Activated CD4-positive, alpha-beta T cell treated with anti-CD3 and anti-CD28 coated beads, Interleukin-2, Interleukin-4, amounts not matched to agents 100 ng/mL and 50 ng/mL, durations not matched to agents 16 hours and 8 hours (primary cell): ENCODE data around the gene FHIT.

Experiments used
- DNase-seq: peaks from one replicate; pipeline ENCODE4 v3.0.0-alpha.2; 2020; ENCODE audit warnings: low spot score

FHIT gene

DNA sequence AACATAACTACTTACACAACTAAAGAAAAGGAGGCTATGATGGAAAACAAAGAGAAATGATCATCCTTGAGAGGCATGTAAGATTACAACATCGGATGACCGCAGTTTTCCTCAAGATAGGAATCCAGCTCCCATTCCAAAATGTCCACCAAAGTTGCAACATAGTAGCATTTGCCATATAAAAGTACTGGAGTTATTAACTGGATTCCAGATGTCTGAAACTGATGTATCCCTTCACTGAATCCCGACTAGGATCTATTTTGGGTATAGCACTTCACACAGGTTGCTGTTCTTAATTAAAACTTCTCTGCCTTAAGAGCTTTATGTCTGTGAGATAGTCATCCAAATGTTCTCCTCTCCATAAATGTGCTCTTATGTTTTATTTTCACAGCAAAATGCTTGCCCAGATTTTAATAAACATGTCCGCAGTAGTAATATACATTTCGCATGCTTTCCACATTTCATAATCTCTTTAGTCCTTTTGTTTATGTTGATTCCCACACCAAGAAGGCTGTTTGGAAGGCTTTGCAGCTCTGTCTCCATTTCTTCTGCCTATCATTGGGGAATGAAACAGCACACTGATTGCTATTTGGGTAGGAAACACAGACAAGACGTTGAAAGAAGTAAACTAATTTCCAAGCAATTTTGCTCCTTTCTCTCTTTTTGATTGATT lies 1484.9 kb downstream of the FHIT start:
- no peak for DNase-seq

DNA sequence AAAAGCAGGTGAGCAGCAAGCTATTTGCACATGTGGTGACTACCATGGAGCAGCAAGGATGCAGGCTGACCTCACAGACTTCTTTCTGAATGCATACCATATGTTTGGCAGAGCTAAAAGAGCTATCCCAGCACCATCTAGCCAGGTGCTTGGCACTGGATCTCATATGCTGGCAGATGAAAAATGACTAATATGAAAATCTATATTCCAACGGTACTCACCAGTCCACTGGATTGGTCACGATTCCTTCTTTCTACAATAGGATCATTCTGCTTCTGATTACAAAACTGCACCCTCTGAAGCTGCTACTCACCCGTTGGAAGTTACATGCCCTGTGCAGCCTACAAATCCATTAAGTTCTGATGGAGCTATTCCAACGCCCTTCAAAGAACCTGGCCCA lies 1487.1 kb downstream of the FHIT start:
- DNase-seq = no peak

DNA sequence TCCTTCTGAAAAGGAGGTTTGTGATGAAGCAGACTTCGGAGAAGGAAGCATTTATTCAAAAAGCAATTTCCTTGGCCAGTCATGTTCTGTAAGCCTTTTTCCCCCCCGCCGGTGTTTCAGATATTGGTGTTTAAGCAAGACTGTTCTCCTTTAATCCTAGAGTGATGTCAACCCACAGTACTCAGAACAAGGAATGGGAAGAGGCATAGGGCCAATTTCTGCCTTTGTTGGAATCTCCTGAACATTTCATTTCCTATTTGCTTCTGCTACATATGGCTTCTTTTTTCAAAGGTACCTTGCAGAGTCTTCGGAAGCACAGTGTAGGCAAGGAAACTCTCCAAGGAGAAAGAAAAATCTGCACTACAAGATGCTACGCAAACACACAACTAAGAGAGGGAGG lies 1488.3 kb downstream of the FHIT start:
- no peak for DNase-seq

DNA sequence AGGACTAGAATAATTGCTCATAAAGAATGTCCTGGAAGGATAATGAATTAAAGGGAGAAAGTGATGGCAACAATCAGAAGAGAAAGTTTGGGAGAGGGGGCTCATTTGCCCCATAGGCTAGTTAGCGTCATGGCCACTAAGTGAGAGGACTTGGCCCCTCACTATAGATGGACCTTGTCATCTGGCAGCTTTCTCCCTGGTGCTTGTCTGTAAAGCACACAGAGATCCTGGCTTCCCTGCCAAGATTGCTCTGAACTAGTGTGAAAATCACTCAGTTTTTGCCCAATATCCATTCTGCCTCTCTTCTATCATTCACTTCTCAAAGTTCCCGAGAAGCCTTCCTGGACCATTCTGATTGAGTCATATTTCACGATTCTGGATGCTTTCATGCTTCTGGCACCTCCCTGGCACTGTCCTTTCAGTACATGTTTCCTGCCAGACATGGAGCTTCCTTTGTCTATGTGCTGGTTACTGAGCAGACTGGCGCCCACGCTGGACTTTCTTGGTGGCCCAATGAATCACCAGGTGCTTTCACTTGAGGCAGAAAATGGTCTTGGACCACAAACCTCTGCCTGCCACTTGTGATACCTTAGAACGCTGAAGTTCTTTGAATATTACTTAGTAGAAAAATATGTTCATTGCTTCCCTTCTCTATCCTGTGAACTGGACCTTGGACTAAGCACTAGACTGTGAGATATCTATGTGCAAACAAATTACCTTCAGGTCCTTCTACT lies 1491.8 kb downstream of the FHIT start:
- no peak for DNase-seq

DNA sequence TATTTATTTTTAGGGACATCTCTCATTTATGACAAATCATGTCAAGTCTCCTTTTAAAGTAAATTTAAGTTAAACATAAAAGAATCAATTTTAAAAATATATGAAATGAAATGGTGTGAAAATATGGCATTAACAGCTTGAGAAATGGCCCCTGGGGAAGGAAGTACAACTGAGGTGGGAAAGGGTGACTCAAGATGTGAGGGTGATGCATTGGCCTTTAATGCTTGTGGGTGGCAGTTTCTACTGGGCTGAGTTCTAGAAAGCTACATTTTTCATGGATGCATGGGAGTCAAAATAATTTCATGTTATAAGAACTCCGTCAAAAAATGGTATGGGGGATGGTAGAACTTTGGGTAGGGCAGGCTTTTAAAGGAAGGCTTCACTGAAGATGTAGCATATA lies 1492.6 kb downstream of the FHIT start:
- DNase-seq = no peak

DNA sequence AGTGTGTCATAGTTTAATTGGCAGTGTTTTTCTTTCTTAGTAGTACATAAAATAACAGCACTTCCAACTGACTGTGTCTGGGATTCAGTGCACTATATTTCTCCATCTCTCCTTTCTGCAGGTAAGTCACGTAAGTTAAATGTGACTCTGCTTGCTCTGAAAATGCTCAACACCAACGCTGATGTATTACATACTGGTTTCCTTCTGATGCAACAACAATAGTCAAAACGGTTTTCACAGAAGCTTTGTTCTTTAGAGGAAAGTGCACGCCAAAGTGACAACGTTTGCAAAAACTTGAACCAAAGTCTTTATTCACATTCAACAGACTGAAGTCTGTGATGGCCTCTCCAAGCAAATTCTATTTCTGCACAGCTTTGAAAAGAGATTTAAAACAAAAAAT lies 1494.3 kb downstream of the FHIT start:
- DNase-seq = no peak

DNA sequence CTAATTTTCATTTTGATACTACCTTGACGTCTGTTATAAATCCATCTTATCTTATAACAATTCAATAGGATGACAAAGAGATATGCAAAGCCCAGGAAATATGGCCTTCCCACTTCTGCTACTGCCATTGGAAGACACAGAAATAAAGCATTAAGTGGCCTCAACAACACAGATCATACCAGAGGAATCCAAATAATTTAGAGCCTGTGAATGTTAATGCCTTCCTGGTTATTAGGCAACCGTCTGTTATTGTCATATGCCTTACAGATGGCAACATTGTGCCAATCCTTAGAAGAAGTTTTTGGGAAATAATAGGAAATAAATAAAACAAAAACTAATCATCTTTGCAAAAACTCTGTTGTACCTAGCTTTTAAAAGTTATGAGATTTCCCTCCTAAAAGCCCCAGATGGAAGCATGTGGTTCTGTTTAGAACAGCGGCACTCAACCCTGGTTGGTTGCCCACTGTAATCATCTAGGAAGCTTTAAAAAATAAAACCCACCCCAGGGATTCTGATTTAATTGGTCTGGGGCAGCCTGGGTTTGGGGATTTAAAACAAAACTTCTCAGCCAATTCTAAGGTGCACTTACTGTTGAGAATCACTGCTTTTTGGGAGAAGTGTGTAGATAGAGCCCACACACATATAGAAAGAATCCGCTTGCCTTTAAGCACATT lies 1496.7 kb downstream of the FHIT start:
- no peak for DNase-seq

DNA sequence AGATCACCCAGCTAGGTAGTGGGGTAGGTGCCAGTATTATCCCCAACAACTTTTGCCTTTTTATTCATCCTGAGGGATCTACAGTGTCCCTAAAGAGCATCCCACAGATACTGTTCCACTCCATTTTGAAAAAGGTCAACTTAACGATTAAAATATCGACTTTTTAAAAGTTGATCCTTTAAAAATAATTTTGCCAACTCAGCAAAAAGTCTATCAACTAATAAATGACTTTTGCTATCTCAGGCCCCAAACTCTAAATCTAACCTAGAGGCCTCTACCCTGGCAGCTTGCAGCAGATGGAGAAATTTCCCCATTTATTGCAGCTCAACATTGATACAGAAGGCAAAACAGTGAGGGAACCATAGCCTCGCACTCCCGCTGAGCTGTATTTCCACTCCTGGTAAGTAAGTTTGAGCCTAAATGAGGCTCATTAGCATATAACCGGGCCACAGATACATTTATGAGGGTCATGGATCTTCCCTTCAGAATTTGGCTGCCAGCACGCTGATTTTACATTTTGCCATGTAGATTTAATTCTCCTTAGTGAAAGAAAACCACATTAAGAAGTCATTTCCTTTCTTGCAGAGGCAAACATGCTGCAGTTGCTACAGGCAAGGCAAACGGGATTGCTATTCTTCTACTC lies 1497.3 kb downstream of the FHIT start:
- no peak for DNase-seq

DNA sequence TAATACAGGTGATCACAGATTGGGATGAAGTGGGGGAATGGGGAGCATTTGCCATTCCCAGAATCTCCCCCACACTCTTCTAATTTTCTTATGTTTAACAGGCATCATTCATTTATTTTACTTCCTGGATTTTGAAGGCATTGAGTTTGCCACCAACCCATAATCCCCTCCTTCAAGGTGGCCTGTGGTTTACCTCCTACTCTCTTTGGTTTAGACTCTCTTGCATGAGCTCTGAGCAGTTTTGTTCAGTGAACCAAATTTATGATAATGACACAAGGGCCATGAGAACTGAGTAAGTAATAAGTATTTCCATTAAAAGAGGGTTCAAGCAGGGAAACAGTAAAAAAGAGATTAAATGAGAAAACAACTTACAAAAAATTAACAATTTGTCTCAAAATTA lies 1498.3 kb downstream of the FHIT start:
- DNase-seq = no peak

DNA sequence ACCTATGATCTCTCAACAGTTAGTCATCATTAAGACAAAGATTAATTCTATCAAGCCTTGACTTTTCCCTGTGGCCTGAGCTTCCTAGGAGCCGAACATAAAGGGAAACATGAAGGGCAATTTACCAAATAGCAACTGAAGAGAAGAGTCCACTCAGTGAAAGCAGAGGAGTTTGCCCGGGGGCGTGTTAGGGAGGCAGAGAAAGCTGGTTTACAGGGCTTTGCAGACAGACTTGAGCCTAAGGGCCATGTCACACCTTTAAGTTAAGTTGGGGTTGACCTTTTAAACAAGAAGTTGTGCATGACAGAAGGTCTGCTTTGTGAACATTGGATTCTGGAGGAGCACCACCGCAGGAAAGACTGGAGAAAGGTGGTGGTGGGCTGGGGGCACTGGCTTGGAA lies 1499.6 kb downstream of the FHIT start:
- DNase-seq = no peak

DNA sequence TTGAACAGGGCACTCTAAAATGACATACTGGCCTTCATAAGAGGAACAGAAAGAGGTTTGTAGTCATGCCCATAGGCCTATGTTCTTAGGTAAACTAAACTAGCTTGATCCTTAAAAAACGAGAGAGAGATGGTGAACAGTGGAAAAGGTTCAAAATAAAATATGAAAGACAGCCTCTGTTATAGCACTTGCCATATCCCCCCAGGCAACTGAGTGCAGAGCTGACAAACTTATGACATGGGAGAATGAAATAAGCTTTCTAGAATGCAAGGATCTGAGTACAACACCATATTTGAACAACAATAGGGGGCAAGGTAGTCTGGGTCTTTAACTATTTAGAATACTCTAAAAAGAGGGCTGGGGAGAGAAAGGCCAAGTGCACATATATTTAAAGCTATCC lies 1500.9 kb downstream of the FHIT start:
- no peak for DNase-seq

DNA sequence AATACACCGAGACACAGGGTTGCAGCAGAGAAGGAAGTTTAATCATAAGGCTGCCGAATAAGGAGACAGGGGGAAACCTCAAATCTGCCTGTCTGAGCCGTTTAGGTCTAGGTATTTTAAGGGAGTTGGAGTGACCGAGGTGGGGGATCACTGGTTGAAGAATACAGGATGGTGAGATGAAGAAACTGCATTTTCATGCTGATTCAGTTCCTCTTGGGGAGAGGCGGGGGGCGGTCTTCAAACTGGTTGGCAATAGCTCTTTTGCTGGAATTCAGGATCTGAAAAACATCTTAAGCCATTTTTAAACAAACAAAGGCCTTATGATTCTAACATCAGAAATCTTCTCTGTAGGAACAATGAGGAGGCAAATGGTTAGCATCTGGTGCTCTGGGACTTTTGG lies 1502.0 kb downstream of the FHIT start:
- DNase-seq = no peak

DNA sequence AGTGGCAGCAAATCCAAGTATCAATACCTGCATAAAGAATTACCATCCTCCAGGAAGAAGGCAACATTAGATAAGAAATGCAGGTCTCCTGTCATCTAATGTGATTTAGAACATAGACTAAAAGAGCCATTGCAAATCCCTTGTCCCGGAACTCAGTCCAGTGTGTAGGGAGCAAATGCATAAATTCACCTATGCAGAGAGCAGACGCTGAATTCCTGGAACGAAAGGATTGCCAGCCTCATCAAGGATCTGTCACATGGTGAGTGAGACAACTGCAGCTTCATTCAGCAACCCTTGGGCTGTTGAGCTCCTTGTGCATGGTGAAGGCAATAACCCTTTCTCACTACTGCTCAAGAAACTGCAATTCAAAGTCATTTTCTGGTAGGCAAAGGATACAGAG lies 1504.7 kb downstream of the FHIT start:
- no peak for DNase-seq

DNA sequence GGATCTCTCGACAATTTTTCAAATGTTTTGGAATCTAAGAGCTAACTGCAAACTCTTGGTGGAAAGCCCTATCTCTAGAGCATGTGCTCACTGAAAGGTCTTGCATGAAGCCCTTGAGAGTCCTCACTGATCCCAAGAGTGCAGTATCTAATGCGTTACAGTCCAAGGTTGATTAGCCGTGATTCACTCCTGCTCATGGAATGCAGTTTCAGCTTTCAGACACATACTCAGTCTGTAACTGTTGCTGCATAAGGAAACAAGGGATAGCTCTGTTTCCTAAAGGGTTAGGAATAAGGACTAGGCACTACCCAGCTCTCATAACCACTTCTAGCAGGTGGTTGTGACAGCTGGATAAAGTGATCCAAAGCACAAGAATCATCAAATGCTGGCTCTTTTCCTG lies 1514.0 kb downstream of the FHIT start:
- DNase-seq = no peak

DNA sequence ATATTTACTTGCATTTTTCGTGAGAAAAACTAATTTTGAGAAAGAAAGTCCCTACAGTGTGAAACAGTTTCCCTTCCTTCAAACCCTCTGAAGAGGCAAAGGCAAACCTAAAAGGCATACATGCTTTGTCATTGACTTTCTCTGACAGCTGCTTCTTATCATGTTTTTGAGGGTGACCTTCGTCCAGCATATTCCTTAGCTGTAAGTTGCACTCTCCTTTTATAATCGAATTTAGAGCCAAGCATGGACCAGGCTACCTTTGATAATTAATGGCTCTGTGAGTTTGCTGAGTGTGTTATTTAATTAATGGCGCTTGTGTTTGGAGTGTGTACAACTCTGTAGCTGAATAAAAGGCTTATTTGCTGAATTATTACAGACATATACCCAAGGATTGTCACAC lies 1517.2 kb downstream of the FHIT start:
- DNase-seq = no peak

DNA sequence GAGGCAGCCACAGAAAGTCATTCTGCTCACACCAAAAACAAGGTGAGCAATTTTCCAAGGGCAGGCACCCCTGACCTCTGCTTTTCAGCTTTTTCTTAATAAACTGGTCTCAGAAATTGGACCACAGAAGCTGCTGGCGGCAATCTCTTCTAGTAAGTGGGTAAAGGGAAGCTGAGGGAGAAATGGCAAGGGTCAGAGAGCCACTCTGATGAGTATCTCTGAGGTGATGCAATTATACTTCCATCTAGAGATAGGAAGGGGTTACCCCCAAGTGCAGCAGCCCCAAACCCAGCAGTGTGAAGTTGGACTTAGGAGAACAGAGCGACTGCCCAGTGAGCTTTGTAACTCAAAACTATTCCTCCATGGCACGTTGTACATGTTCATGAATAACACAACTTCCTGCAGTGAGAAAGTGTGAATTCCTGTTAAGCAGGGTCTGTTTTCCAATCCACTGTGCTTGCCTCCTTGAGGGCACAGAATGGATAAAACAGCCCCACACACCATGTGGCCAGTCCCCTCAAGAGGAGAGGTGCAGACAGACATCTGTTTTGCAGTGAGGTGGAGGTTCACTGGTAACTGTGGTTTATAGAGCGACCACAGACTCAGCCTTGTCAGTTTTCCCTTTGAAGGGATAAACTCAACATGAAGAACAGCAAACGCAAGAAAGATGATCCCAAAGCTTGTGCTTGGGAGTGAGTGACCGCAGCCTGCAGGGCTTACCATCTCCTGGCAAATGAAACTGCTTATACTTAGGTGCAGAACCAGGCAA lies 1518.0 kb downstream of the FHIT start:
- no peak for DNase-seq

DNA sequence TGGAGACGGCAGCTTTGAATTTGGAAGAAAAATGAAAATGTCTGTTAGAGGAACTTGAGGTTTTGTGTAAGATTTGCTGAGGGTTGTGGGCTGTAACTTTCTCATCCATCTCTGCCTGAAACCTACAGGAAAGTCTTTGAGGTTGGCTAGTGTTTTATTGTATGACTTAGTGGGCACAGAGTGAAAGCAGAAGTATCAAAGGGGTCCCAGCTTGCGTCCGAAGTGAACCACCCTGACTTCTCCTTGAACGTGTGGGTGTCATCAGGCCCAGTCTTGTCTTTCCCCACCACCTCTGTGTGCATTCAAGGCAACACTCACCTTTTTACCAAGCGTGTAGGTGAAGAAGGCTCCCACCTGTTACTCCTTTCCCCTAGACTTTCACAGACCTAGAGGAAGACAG lies 1519.3 kb downstream of the FHIT start:
- DNase-seq = no peak

DNA sequence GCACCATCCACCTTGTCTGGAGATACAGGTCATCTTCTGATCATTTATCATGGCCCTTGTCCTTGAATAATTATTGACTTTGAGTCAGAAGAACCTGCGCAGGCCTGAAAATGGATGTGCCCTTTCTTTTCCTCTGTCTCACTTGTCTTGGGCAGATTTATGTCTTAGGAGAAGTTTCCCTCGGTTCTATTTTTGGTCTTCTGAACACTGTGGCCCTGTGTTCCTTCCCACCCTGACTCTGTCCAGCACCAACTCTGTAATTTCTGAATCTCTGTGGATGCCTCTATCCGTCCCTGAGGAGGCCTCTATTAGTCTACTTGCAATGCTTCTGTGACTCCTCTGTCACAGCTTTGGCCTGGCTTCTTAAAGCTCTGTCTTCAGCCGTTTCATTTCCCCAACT lies 1520.7 kb downstream of the FHIT start:
- no peak for DNase-seq

DNA sequence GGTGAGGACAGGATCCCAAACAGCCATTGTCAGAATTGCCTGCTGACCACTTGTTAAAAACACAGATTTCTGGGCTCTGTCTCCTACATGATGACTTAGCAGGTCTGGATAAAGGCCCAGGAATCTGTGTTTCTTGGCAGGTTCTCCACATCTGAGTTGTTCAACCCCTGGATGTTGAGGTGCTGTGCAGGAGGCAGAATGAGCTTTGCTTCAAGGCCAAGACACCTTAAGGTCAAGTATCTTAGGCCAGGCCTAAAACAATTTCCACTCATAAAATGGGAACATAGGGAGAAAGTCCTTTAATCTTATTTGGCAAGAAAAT lies 1522.7 kb downstream of the FHIT start:
- DNase-seq = no peak

DNA sequence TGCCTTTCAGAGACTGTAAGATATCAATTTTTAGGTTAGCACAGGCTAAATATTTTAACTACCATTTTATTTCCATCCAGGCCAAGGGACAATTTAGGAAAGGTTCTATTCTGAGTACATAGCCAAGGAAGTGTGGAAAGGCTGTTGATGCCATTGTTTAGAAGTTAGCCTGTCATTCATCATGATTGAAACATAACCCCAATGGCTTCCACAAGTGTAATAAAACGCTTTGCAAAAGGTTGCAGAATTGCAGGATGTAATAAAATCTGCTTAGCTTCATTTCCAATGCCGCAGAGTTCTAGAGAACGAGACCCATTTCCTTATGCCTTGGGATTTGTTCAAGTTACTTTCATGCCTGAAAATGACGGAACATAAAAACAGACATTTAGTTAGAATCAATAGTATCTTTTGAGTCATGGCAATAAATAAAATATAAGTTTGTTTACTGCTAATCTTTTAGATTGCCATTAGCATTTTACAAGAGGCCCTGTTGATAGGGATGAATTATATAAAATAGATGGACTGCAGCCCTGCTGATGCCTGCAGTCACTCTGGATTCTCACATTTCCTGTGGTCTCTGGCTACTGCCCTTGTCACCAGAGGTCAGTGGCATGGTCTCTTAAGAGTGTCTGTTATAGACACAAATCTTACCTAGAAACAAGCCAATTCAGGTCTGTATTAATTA lies 1523.2 kb downstream of the FHIT start:
- no peak for DNase-seq

DNA sequence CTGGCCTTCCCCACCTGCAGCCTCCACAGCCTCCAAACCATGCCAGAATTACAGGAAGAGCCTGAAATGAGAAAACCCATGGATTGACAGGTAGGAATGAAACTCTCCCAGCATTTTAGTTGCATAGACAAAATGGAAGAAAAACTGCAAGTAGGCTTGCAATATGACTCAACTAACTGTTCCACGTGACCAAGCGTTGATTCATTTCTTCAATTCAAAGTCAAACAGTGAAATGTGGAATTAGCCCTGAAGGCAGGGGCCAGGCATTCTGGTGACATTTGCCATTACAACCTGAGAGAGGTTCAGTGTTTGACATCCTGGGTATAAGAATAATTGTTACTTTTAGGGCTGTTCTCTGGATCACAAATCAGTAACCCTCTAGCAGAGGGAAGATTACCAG lies 1525.0 kb downstream of the FHIT start:
- peak; percentile 80 for DNase-seq

DNA sequence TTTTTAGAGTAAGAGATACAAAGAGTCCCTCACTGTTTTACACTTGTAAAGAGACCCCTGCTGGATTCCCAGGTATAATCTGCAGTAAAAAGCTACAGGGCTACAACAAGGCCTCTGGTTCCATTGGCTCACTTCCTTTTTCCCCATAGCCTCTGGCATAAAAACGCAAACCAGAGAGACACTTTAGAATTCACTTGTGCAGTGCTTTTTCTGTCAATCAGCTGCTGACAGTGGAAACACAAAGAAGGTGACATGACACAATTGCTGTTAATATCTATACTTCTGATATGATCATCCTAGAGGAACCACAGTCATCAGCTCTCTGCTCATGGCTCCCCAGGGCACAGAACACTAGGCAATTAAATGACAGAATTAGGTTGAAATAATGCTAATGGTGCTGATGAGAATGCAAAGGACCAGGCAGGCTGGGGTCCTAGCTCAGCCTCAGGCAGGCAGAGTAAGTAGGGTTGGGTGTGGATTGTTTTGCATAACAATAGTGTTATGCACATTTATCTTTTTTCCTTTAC lies 1533.5 kb downstream of the FHIT start:
- peak; percentile 33 for DNase-seq
